Right cardiac atrium (tissue), 5 donors: ENCODE results near the gene OR1B1. TPM values are rescaled to one million over a fixed set of nuclear protein-coding genes. Genes with fewer than 3 reads are reported as not detected.

Experiments used
- ATAC-seq, 2 donors: fragments of 200-7000 bp; cut with Tn5 transposase; one replicate each; pipeline versions ENCODE4 v1.8.0 to v1.9.1; 2020; ENCODE audit warnings: moderate library complexity in 2 of 2, mild to moderate bottlenecking in 1 of 2
- DNase-seq, 3 donors: peaks; one replicate each; pipeline ENCODE4 v3.0.0-alpha.2; 2020
- H3K27ac ChIP-seq: one replicate; pipeline ENCODE4 v1.5.1; 2013; ENCODE audit warnings: mild to moderate bottlenecking, low read length, control low read depth, moderate library complexity
- H3K27me3 ChIP-seq: one replicate; pipeline ENCODE4 v1.6.1; 2013; ENCODE audit not compliant: control insufficient read depth, insufficient read depth
- H3K4me1 ChIP-seq: one replicate; pipeline ENCODE4 v1.6.1; 2013; ENCODE audit warnings: low read length; ENCODE audit not compliant: control insufficient read depth, insufficient read depth
- H3K4me3 ChIP-seq: one replicate; pipeline ENCODE4 v1.5.1; 2013; ENCODE audit warnings: low read length, control low read depth
- H3K9me3 ChIP-seq: one replicate; pipeline ENCODE4 v1.6.1; 2013; ENCODE audit warnings: low read length; ENCODE audit not compliant: control insufficient read depth
- WGBS: extraction: QIAGEN DNeasy Blood & Tissue Kit; methylation state at CpG from one replicate; pipeline ENCODE4 v1.1.7; 2013; 5-methylcytosine and 5-hydroxymethylcytosine counted together
- intact Hi-C, 4 donors: fragments of 100-400 bp; cut with DNase I; formaldehyde crosslinking; loops; one replicate each; pipeline versions ENCODE4 v1.11.0 to v1.14.0; 2022 to 2023
- long read RNA-seq, 4 donors: library from polyadenylated mRNA; unstranded; transcript quantifications; one replicate each; pipeline ENCODE4 v2.0.0, GENCODE V29; 2020 to 2021
- polyA plus RNA-seq: library from polyadenylated mRNA; stranded (reverse); fragments of 200-250 nt; gene quantifications from one replicate; pipeline ENCODE4 v1.2.3, GENCODE V29; 2013
- total RNA-seq, 4 donors: library from RNA; stranded (reverse); fragmentation: NEBNext Ultra II Directional; extraction: Animal tissue kit (Norgen Biotek cat#: 25700); gene quantifications; one replicate each; pipeline ENCODE4 v1.2.1, GENCODE V29; 2021
- donor health status: healthy with polysubstance abuse.
- donor health status: DM: no; HTN: yes; CAD: no.
- donor health status: DM: no; HTN: no; CAD: no.
- donor health status: DM: no; HTN: yes; CAD: no; lungs with severe emphysema.
- donor health status: DM: yes; HTN: yes; CAD: no.

The OR1B1 gene
- total RNA-seq (not detected), polyA plus RNA-seq (not detected)
- long read RNA-seq, donor 1: 0 reads
- long read RNA-seq, donor 2: 0 reads
- long read RNA-seq, donor 3: 0 reads
- long read RNA-seq, donor 4: 0 reads

DNA sequence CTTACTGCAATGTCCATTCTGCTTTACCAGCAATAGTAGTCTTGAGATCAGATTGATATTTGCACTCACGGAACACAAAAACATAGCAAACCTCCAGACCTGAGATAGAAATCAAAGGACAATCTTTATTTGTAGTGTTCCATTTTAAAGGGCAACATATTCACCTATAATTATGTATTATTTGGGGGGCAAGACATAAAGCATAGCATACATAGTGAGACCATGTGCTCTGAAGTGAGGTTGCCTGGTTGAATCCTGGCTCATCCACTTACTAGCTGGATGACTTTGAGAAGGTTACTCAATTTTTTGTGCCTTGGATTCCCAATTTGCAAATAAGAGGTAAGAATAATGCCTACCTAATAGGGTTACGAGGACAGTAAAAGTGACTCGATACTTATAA is at the start of gene OR1B1:
Gene OR1B1, minus strand, starts transcription at position 101 of the 400 bp plus-strand sequence.
- H3K27ac ChIP-seq: no peak within 1 kb of the TSS
- H3K9me3 ChIP-seq: peaks cover 1% of the 10 kb centered on the region
- intact Hi-C loops: no loop called here
- no peaks in the 10 kb centered on the region for H3K27me3 ChIP-seq
- no peaks in the 10 kb centered on the region for H3K4me1 ChIP-seq
- ATAC-seq (no peak), DNase-seq (no peak)
- H3K4me3 ChIP-seq: no peak within 1 kb of the TSS
- 89% methylated on average over 3 of the region's 3 CpGs for WGBS

DNA sequence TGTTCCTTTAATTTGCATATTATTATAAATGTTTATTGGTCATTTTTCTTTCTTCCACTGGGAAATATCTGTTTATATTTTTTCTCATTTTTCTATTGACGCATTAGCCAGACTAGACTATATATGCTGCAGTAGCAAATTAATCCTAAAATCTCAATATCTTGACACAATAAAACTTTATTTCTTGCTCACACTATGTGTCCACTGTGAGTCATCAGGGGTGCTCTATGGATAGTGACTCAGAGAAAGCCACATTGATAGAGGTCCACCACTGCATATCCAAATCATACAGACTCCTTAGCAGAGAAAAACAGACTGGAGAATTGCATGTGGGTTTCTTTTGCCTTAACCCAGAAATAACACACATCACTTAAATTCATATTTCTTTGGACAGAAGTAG is 38.3 kb upstream of the OR1B1 start:
- 93% methylated on average over 1 of the region's 1 CpG for WGBS
- no peaks in the 10 kb centered on the region for H3K9me3 ChIP-seq
- intact Hi-C loops: no loop called here

DNA sequence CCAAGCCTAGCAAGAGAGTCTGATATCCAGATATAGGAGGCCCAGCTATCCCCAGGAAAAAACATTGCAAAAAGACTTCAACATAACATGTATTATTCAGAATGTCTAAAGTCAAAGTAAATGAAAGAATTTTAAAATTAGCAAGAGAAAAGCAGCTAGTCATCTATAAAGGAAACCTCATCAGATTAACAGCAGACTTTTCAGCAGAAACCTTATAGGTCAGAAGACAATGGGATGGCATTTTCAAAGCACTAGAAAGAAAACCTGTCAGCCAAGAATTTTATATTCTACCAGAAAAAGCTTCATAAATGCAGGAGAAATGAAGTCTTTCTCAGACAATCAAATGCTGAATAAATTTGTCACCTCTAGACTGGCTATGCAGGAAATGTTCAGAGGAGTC is 27.4 kb upstream of the OR1B1 start:
- intact Hi-C loops: no loop called here
- no peak for ATAC-seq
- H3K9me3 ChIP-seq: no peaks in the 10 kb centered on the region
- no peak overlapping the region for H3K27ac ChIP-seq
- H3K4me3 ChIP-seq: no peak overlapping the region
- no peaks in the 10 kb centered on the region for H3K4me1 ChIP-seq
- H3K27me3 ChIP-seq: no peaks in the 10 kb centered on the region
- DNase-seq: no peak

More for the DNA sequence above, 38.3 kb upstream of the OR1B1 start:
- no peak overlapping the region for H3K27ac ChIP-seq
- H3K4me3 ChIP-seq: no peak overlapping the region
- no peaks in the 10 kb centered on the region for H3K27me3 ChIP-seq
- ATAC-seq: no peak
- no peak for DNase-seq
- no peaks in the 10 kb centered on the region for H3K4me1 ChIP-seq

DNA sequence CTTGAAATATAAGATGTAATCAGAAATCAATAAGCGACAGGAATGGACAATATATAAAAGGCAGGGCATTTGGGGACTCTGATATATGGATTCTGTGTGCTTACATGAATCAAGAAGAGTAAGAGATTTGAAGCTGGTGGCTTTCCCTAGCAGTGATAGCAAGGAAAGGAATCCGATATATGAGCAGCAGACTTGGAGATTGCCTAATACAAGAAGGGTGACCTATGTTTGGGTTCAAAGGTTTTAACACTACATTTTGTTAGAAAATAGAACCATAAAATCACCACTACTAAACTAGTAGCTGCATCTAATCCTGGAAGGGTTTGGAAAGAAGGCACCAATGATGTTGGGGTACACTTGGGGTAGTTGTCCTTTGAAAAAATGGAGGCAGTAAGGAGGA is 15.1 kb upstream of the OR1B1 start:
- Histone ChIP-seq H3K4me1 (no peaks in the 10 kb centered on the region), H3K4me3 (no peak overlapping the region), H3K27ac (no peak overlapping the region), H3K9me3 (no peaks in the 10 kb centered on the region), H3K27me3 (no peaks in the 10 kb centered on the region)
- WGBS: 89% methylated on average over 2 of the region's 2 CpGs
- intact Hi-C loops: no loop called here
- ATAC-seq (no peak), DNase-seq (no peak)

DNA sequence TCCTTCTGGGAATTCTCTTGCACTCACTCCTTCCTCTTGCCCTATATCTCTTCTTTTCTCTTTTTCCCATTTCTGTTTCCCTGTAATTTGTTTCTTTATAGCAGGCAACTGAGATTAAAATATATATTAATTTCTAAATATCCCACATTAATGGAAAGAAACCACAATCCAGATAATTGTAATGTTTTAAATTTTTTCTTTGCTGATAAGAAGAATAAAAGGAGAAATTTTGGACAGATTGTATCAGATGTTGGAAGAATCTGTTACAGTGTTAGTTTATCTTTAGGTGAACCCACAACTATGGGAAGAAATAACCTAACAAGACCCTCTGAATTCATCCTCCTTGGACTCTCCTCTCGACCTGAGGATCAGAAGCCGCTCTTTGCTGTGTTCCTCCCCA is 4.0 kb upstream of the OR1B1 start, which contains the start of gene OR1L1:
Gene OR1L1, plus strand, starts transcription at position 301 of the 400 bp plus-strand sequence. Its CDS starts 0 bp downstream, at position 301.
- no peaks in the 10 kb centered on the region for H3K4me1 ChIP-seq
- no peak for ATAC-seq
- DNase-seq: no peak
- H3K9me3 ChIP-seq: peaks cover 1% of the 10 kb centered on the region
- no peaks in the 10 kb centered on the region for H3K27me3 ChIP-seq
- intact Hi-C loops: no loop called here
- H3K27ac ChIP-seq: no peak within 1 kb of the TSS
- 32% methylated on average over 2 of the region's 2 CpGs for WGBS
- H3K4me3 ChIP-seq: no peak within 1 kb of the TSS

DNA sequence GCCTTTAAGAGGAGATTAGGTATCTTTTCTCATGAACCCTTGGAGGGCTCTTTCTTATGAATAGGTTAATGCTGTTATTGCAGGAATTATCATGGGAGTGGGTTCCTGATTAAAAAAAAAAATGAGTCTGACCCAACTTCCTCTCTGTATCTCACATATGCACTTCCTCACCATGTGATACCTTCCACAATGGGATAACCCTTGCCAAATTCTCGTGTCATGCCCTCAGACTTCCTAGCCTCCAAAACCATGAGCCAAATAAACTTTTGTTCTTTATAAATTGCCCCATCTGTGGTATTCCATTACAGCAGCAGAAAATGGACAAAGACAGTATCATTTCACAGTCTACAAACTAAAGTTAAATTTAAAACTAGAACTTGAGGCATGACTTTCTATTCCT is 1.0 kb downstream of the OR1B1 start:
- H3K9me3 ChIP-seq: no peaks in the 10 kb centered on the region
- H3K27ac ChIP-seq: no peak overlapping the region
- no peaks in the 10 kb centered on the region for H3K27me3 ChIP-seq
- DNase-seq (no peak), ATAC-seq (peak; percentile 75 to 95)
- 17% methylated on average over 1 of the region's 1 CpG for WGBS
- intact Hi-C loops: no loop called here
- H3K4me3 ChIP-seq: no peak overlapping the region
- H3K4me1 ChIP-seq: no peaks in the 10 kb centered on the region

DNA sequence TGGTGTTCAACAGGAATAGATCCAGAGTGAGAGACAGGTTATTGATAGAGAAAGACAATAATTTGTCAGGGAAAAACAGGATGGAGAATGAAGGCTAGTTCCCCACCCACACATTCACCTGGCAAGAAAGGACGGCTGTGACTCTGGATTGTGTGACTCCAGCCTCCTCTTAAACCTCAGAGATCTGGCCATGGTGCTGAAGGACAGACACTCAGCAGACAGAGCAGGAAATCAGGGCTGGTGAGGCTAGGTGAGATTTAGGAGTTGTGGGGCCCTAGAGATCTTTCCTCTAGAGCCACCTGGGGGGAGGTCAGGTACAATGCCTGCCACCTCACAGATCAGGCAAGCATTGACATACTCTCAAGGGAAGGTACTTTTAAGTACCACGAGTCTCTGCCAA is 15.2 kb downstream of the OR1B1 start:
- no peak overlapping the region for H3K27ac ChIP-seq
- H3K27me3 ChIP-seq: no peaks in the 10 kb centered on the region
- 33% methylated on average over 2 of the region's 2 CpGs for WGBS
- H3K4me3 ChIP-seq: no peak overlapping the region
- intact Hi-C loops: no loop called here
- DNase-seq (no peak), ATAC-seq (no peak)
- peaks cover 4% of the 10 kb centered on the region for H3K9me3 ChIP-seq
- no peaks in the 10 kb centered on the region for H3K4me1 ChIP-seq

DNA sequence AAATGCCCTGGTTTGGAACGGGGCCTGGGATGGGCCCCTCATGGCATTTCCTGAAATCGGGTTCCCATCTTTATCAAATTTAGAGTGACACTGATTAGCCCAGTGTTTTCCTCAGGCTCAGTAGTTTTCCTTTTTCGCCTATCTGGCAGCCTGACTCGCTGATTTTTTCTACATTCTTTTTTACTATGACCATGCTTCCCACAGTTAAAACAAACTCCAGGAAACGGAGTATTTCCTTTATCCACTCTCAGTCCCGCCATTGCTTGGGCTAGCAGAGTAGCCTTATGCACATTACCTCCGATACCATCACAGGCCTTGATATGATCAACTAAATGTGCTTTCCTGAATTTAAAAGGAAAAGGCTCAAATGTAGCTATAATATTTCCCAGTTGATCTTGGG is 37.4 kb downstream of the OR1B1 start:
- 51% methylated on average over 7 of the region's 7 CpGs for WGBS
- no peak for ATAC-seq

DNA sequence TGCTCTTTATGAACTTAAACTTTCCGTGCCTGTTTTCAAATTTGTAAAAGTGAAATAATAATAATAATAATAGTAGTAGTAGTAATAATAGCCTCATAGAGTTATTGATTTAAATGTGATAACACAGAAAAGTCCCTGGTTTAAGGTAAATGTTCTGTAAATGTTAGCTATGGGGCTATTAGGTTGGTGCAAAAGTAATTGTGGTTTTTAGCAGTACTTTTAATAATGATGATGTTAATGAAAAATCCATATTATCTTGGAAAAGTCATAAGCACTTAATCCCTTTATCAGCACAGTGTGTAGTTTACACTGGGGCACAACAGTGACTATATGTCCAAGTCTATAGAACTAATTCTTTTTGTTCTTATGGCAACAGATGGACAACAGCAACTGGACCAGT is 43.1 kb downstream of the OR1B1 start, which contains the start of gene OR1Q1:
Gene OR1Q1, plus strand, starts transcription at position 377 of the 400 bp plus-strand sequence. Its CDS starts 0 bp downstream, at position 377.
- H3K4me1 ChIP-seq: no peaks in the 10 kb centered on the region
- H3K9me3 ChIP-seq: no peaks in the 10 kb centered on the region
- intact Hi-C loops: no loop called here
- DNase-seq: no peak
- WGBS: 83% methylated on average over 1 of the region's 1 CpG
- no peaks in the 10 kb centered on the region for H3K27me3 ChIP-seq
- no peak within 1 kb of the TSS for H3K4me3 ChIP-seq
- H3K27ac ChIP-seq: no peak within 1 kb of the TSS
- no peak for ATAC-seq

More for the DNA sequence above, 37.4 kb downstream of the OR1B1 start:
- H3K4me1 ChIP-seq: no peaks in the 10 kb centered on the region
- no peak overlapping the region for H3K27ac ChIP-seq
- intact Hi-C loops: no loop called here
- H3K27me3 ChIP-seq: no peaks in the 10 kb centered on the region
- DNase-seq: no peak
- H3K9me3 ChIP-seq: no peaks in the 10 kb centered on the region
- no peak overlapping the region for H3K4me3 ChIP-seq

DNA sequence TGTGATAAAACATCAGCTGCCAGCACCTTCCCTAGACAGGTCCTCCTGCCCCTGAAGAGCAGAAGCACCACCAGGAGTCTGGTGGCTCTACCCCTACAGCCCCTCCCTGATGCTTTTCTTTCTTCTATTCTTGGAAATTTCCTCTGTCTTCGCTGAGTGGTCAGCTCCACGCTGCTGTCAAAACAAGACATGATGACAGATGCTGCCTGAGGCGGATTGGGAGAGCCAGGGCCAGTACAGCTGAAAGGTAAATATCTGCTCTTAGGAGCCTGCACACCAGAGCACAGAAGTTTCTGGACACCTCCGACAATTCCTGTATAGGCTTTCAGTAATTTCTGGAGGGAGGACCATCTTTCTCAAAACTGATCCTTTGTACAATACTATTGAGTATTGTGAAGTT is 47.6 kb downstream of the OR1B1 start:
- Histone ChIP-seq H3K27ac (no peak overlapping the region), H3K9me3 (no peaks in the 10 kb centered on the region), H3K4me3 (no peak overlapping the region), H3K4me1 (no peaks in the 10 kb centered on the region), H3K27me3 (no peaks in the 10 kb centered on the region)
- 61% methylated on average over 4 of the region's 4 CpGs for WGBS
- intact Hi-C loops: no loop called here
- DNase-seq (no peak), ATAC-seq (no peak)

DNA sequence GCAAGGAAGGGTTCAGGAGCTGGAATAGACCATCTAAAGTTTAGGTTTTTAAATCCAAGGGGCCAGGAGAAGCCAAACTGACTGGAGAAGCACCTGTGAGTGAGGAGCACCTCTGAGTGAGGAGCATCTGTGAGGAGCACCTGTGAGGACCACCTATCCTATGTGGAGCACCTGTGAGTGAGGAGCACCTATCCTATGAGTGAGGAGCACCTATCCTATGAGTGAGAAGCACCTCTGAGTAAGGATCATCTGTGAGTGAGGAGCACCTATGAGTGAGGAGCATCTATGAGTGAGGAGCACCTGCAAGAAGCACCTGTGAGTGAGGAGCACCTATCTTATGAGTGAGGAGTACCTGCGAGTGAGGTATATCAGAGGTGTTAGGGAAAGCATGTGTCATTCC is 50.8 kb downstream of the OR1B1 start:
- H3K9me3 ChIP-seq: peaks cover 3% of the 10 kb centered on the region
- no peak for ATAC-seq
- DNase-seq: no peak
- WGBS: 82% methylated on average over 1 of the region's 1 CpG
- no peaks in the 10 kb centered on the region for H3K27me3 ChIP-seq
- H3K4me3 ChIP-seq: no peak overlapping the region
- H3K27ac ChIP-seq: no peak overlapping the region
- intact Hi-C loops: no loop called here
- no peaks in the 10 kb centered on the region for H3K4me1 ChIP-seq

DNA sequence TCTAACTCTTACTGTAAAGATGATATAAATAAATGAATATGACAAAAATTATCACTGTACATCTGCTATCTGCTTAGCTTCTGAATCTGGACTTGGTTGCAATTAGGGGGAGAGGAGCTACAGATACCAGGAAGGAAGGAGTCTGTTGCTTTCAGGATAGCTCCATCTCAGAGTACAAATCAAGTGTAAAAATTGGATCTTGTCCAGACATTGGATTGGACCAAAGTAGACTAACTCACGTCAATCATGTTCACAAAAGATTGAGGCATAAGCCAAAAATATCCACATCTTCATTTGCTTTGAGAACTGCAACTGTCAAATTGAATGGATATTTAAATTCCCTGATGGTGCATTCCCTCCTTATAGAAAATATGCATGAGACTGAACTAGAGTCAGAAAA is 51.7 kb downstream of the OR1B1 start:
- Histone ChIP-seq H3K9me3 (peaks cover 3% of the 10 kb centered on the region), H3K4me3 (no peak overlapping the region), H3K4me1 (no peaks in the 10 kb centered on the region), H3K27ac (no peak overlapping the region), H3K27me3 (no peaks in the 10 kb centered on the region)
- DNase-seq (no peak), ATAC-seq (no peak)
- 20% methylated on average over 1 of the region's 1 CpG for WGBS
- intact Hi-C loops: no loop called here
